22Rv1 (cell line): ENCODE measurements around the gene ITFG1.
A peak's percentile ranks its signal among the peaks of the same experiment; 100 is the strongest.

Source experiments
- H3K27ac ChIP-seq: fragments of 450-650 bp; 2 replicates; pipeline ENCODE4 v1.5.1; 2017
- CTCF ChIP-seq: fragments of 450-650 bp; IDR thresholded peaks from 2 replicates; pipeline ENCODE4 v1.5.1; 2017; ENCODE audit warnings: mild to moderate bottlenecking
- ZFX ChIP-seq: fragments of 450-650 bp; IDR thresholded peaks from 2 replicates; pipeline ENCODE4 v1.6.1; 2017; ENCODE audit warnings: antibody characterized with exemption, borderline replicate concordance

ITFG1 gene

GRCh38 chr16:47260503-47260902 is 200.4 kb downstream of the ITFG1 start:
- TF ChIP-seq CTCF (no peak), ZFX (no peak)

GRCh38 chr16:47258874-47259461 is 201.9 kb downstream of the ITFG1 start:
- no peak for TF ChIP-seq ZFX
- peak; percentile 79 for TF ChIP-seq CTCF
- no peak overlapping the region for H3K27ac ChIP-seq

More at GRCh38 chr16:47260503-47260902, 200.4 kb downstream of the ITFG1 start:
- no peak overlapping the region for H3K27ac ChIP-seq

- H3K27ac ChIP-seq, result no peak overlapping the region
- TF ChIP-seq CTCF (no peak), ZFX (no peak)
Observed at GRCh38 chr16:47254756-47255155, 206.1 kb downstream of the ITFG1 start.

- H3K27ac ChIP-seq, result no peak overlapping the region
- TF ChIP-seq CTCF, result no peak
- TF ChIP-seq ZFX, result no peak
Observed at GRCh38 chr16:47250983-47251382, 209.9 kb downstream of the ITFG1 start.

GRCh38 chr16:47247690-47248089 is 213.2 kb downstream of the ITFG1 start:
- TF ChIP-seq CTCF (no peak), ZFX (no peak)
- no peak overlapping the region for H3K27ac ChIP-seq

GRCh38 chr16:47244206-47244605 is 216.7 kb downstream of the ITFG1 start:
- H3K27ac ChIP-seq, result no peak overlapping the region
- TF ChIP-seq CTCF (no peak), ZFX (no peak)

- TF ChIP-seq CTCF (no peak), ZFX (no peak)
- no peak overlapping the region for H3K27ac ChIP-seq
Observed at GRCh38 chr16:47241061-47241460, 219.8 kb downstream of the ITFG1 start.
